Vagina (tissue), 2 donors: ENCODE data around the gene TTYH1. TPM values are rescaled to one million over a fixed set of nuclear protein-coding genes. Genes with fewer than 3 reads are reported as not detected.
A peak's percentile ranks its signal among the peaks of the same experiment; 100 is the strongest.

ENCODE experiments used
- DNase-seq, 2 donors: peaks; one replicate each; pipeline ENCODE4 v3.0.0-alpha.2; 2017; ENCODE audit errors: extremely low spot score in 2 of 2
- H3K27ac ChIP-seq: fragments of 200-600 bp; sonication (generic); one replicate; pipeline ENCODE4 v1.5.1; 2019
- H3K27me3 ChIP-seq: fragments of 200-600 bp; sonication (generic); one replicate; pipeline ENCODE4 v1.5.1; 2019
- H3K36me3 ChIP-seq, 2 donors: fragments of 200-600 bp; sonication (generic); one replicate each; pipeline ENCODE4 v1.5.1; 2017 to 2019
- H3K4me1 ChIP-seq: fragments of 200-600 bp; sonication (generic); one replicate; pipeline ENCODE4 v1.5.1; 2019
- H3K4me3 ChIP-seq, 2 donors: fragments of 200-600 bp; sonication (generic); 1 replicate in 1 of 2; 2 replicates in 1 of 2; pipeline ENCODE4 v1.5.1; 2016 to 2019
- H3K9me3 ChIP-seq: fragments of 200-600 bp; sonication (generic); one replicate; pipeline ENCODE4 v1.5.1; 2019
- CTCF ChIP-seq, 3 experiments: fragments of 450-650 bp in 2 of 3; fragments of 200-600 bp in 1 of 3; sonication (generic) in 1 of 3; IDR thresholded peaks; one replicate each; pipeline ENCODE4 v1.5.1; 2017 to 2019; ENCODE audit warnings: antibody characterized with exemption in 3 of 3, mild to moderate bottlenecking in 2 of 3, moderate library complexity in 2 of 3
- POLR2A ChIP-seq, 2 donors: fragments of 450-650 bp; IDR thresholded peaks; one replicate each; pipeline ENCODE4 v1.6.1; 2017; ENCODE audit warnings: antibody characterized with exemption in 2 of 2, mild to moderate bottlenecking in 2 of 2, moderate library complexity in 2 of 2
- POLR2AphosphoS5 ChIP-seq, 2 donors: sonication (generic); formaldehyde crosslinking; IDR thresholded peaks; one replicate each; pipeline ENCODE4 v1.9.0; 2017; ENCODE audit warnings: antibody characterized with exemption in 2 of 2, mild to moderate bottlenecking in 2 of 2, low read depth in 1 of 2; ENCODE audit not compliant: insufficient read depth in 1 of 2
- intact Hi-C: fragments of 100-400 bp; cut with DNase I; formaldehyde crosslinking; loops from one replicate; pipeline ENCODE4 v1.15.1; 2023
- total RNA-seq: library from RNA; depleted of rRNA; stranded (reverse); fragments of >200 nt; gene quantifications from one replicate; pipeline ENCODE4 v1.2.3, GENCODE V29; 2016

TTYH1 gene
- total RNA-seq, 1 donor from 2014 or later = 5.9 TPM

GRCh38 chr19:54383330-54383729 lies 31.9 kb upstream of the TTYH1 start:
- DNase-seq = no peak
- intact Hi-C loops = no loop called here
- peaks cover 2% of the 10 kb centered on the region for H3K4me1 ChIP-seq
- H3K27me3 ChIP-seq = no peaks in the 10 kb centered on the region
- H3K9me3 ChIP-seq = no peaks in the 10 kb centered on the region
- no peaks in the 10 kb centered on the region for H3K36me3 ChIP-seq
- no peak overlapping the region for H3K27ac ChIP-seq
- TF ChIP-seq POLR2AphosphoS5 (IDR thresholded peaks at IDR 0.05; ENCODE audit: insufficient read depth in 1 of 2, low read depth in 1 of 2) (no peak), POLR2A (IDR thresholded peaks at IDR 0.05) (no peak), CTCF (IDR thresholded peaks at IDR 0.05) (no peak)
- no peak overlapping the region for H3K4me3 ChIP-seq

- peak overlapping the region; percentile 15 to 24 for H3K4me3 ChIP-seq
- DNase-seq = no peak
- intact Hi-C loops = no loop called here
- no peaks in the 10 kb centered on the region for H3K27me3 ChIP-seq
- H3K4me1 ChIP-seq = peaks cover 8% of the 10 kb centered on the region
- no peaks in the 10 kb centered on the region for H3K36me3 ChIP-seq
- TF ChIP-seq POLR2A (IDR thresholded peaks at IDR 0.05) = no peak
- no peak for TF ChIP-seq CTCF (IDR thresholded peaks at IDR 0.05)
- no peak for TF ChIP-seq POLR2AphosphoS5 (IDR thresholded peaks at IDR 0.05; ENCODE audit: insufficient read depth in 1 of 2, low read depth in 1 of 2)
- H3K27ac ChIP-seq = no peak overlapping the region
- no peaks in the 10 kb centered on the region for H3K9me3 ChIP-seq
Observed at GRCh38 chr19:54387991-54388801, 27.1 kb upstream of the TTYH1 start.

GRCh38 chr19:54388802-54389139 lies 26.5 kb upstream of the TTYH1 start:
- H3K4me1 ChIP-seq = peaks cover 8% of the 10 kb centered on the region
- no peaks in the 10 kb centered on the region for H3K9me3 ChIP-seq
- peak overlapping the region; percentile 15 to 24 for H3K4me3 ChIP-seq
- intact Hi-C loops = no loop called here
- no peaks in the 10 kb centered on the region for H3K36me3 ChIP-seq
- no peaks in the 10 kb centered on the region for H3K27me3 ChIP-seq
- H3K27ac ChIP-seq = no peak overlapping the region
- TF ChIP-seq CTCF (IDR thresholded peaks at IDR 0.05) = no peak
- no peak for TF ChIP-seq POLR2AphosphoS5 (IDR thresholded peaks at IDR 0.05; ENCODE audit: insufficient read depth in 1 of 2, low read depth in 1 of 2)
- TF ChIP-seq POLR2A (IDR thresholded peaks at IDR 0.05) = no peak
- no peak for DNase-seq

- Histone ChIP-seq H3K36me3 (no peaks in the 10 kb centered on the region), H3K27me3 (no peaks in the 10 kb centered on the region), H3K27ac (no peak overlapping the region), H3K4me3 (no peak overlapping the region), H3K9me3 (no peaks in the 10 kb centered on the region), H3K4me1 (peaks cover 8% of the 10 kb centered on the region)
- intact Hi-C loops = no loop called here
- no peak for DNase-seq
- TF ChIP-seq CTCF (IDR thresholded peaks at IDR 0.05) = no peak
- no peak for TF ChIP-seq POLR2AphosphoS5 (IDR thresholded peaks at IDR 0.05; ENCODE audit: insufficient read depth in 1 of 2, low read depth in 1 of 2)
- TF ChIP-seq POLR2A (IDR thresholded peaks at IDR 0.05) = no peak
Observed at GRCh38 chr19:54389553-54389952, 25.7 kb upstream of the TTYH1 start.

GRCh38 chr19:54390942-54391577 lies 24.2 kb upstream of the TTYH1 start:
- intact Hi-C loops = no loop called here
- Histone ChIP-seq H3K4me1 (peaks cover 8% of the 10 kb centered on the region), H3K27ac (no peak overlapping the region), H3K9me3 (no peaks in the 10 kb centered on the region), H3K4me3 (no peak overlapping the region), H3K36me3 (no peaks in the 10 kb centered on the region), H3K27me3 (no peaks in the 10 kb centered on the region)
- DNase-seq = no peak
- TF ChIP-seq POLR2A (IDR thresholded peaks at IDR 0.05) = no peak
- TF ChIP-seq CTCF (IDR thresholded peaks at IDR 0.05) = peak in 2 of 3 experiments; percentile 24 to 60
